SK-N-SH treated with all-trans-retinoic acid at 6 μM for 48 hours (cell line): ENCODE results near the gene BST1.
A peak's percentile ranks its signal among the peaks of the same experiment; 100 is the strongest.

Source experiments
- ATAC-seq: fragments of 200-7000 bp; cut with Tn5 transposase; 3 replicates; pipeline ENCODE4 v1.9.1; 2020; ENCODE audit warnings: mild to moderate bottlenecking, moderate library complexity
- ARNTL ChIP-seq: fragments of 450-650 bp; formaldehyde crosslinking; IDR thresholded peaks from 2 replicates; pipeline ENCODE4 v1.5.0; 2020; ENCODE audit warnings: low read depth, mild to moderate bottlenecking, moderate library complexity, borderline replicate concordance
- BACH2 ChIP-seq: fragments of 250-450 bp; sonication (Bioruptor Pico); IDR thresholded peaks from 2 replicates; pipeline ENCODE4 v1.9.0; 2021; ENCODE audit warnings: mild to moderate bottlenecking, borderline replicate concordance
- CREB5 ChIP-seq: fragments of 250-450 bp; sonication (Bioruptor Pico); IDR thresholded peaks from 2 replicates; pipeline ENCODE4 v1.5.1; 2020; ENCODE audit warnings: low read depth, mild to moderate bottlenecking, moderate library complexity
- CSRNP3 ChIP-seq: fragments of 250-450 bp; sonication (Bioruptor Pico); IDR thresholded peaks from 2 replicates; pipeline ENCODE4 v1.5.1; 2021; ENCODE audit warnings: mild to moderate bottlenecking, moderate library complexity
- GLIS3 ChIP-seq: fragments of 250-450 bp; sonication (Bioruptor Pico); IDR thresholded peaks from 2 replicates; pipeline ENCODE4 v1.5.0; 2020; ENCODE audit warnings: mild to moderate bottlenecking, moderate library complexity
- ISL1 ChIP-seq: fragments of 250-450 bp; sonication (Bioruptor Pico); IDR thresholded peaks from 2 replicates; pipeline ENCODE4 v2.1.2; 2022; ENCODE audit warnings: mild to moderate bottlenecking, moderate library complexity
- OSR1 ChIP-seq: fragments of 250-450 bp; sonication (Bioruptor Pico); IDR thresholded peaks from 2 replicates; pipeline ENCODE4 v1.8.0; 2022; ENCODE audit warnings: moderate library complexity, mild to moderate bottlenecking, inconsistent platforms
- PATZ1 ChIP-seq: fragments of 250-450 bp; sonication (Bioruptor Pico); IDR thresholded peaks from 2 replicates; pipeline ENCODE4 v1.8.0; 2020; ENCODE audit warnings: mild to moderate bottlenecking, moderate library complexity, borderline replicate concordance
- TCF4 ChIP-seq: fragments of 250-450 bp; sonication (Bioruptor Pico); IDR thresholded peaks from 2 replicates; pipeline ENCODE4 v1.8.0; 2021; ENCODE audit warnings: mild to moderate bottlenecking, moderate library complexity, borderline replicate concordance
- TOX ChIP-seq: fragments of 250-450 bp; sonication (Bioruptor Pico); IDR thresholded peaks from 2 replicates; pipeline ENCODE4 v1.8.0; 2021; ENCODE audit warnings: mild to moderate bottlenecking, moderate library complexity, borderline replicate concordance
- TSHZ2 ChIP-seq: fragments of 250-450 bp; sonication (Bioruptor Pico); IDR thresholded peaks from 2 replicates; pipeline ENCODE4 v1.5.0; 2020; ENCODE audit warnings: mild to moderate bottlenecking, moderate library complexity
- ZC3H10 ChIP-seq: fragments of 250-450 bp; sonication (Bioruptor Pico); IDR thresholded peaks from 2 replicates; pipeline ENCODE4 v1.5.1; 2021; ENCODE audit warnings: mild to moderate bottlenecking, moderate library complexity
- ZFP3 ChIP-seq: fragments of 250-450 bp; sonication (Bioruptor Pico); IDR thresholded peaks from 2 replicates; pipeline ENCODE4 v1.5.0; 2020; ENCODE audit warnings: mild to moderate bottlenecking, moderate library complexity
- ZFP30 ChIP-seq: fragments of 450-650 bp; formaldehyde crosslinking; IDR thresholded peaks from 2 replicates; pipeline ENCODE4 v1.5.0; 2022; ENCODE audit warnings: mild to moderate bottlenecking, moderate library complexity
- ZNF565 ChIP-seq: fragments of 450-650 bp; formaldehyde crosslinking; conservative IDR thresholded peaks from 2 replicates; pipeline ENCODE4 v1.5.0; 2020; ENCODE audit warnings: low read depth, mild to moderate bottlenecking, moderate library complexity

Gene BST1

GRCh38 chr4:15688051-15688450 lies 14.8 kb upstream of the BST1 start (continued):
- TF ChIP-seq TSHZ2 (CRISPR knock-in tag) = no peak
- no peak for TF ChIP-seq BACH2 (CRISPR knock-in tag)
- no peak for TF ChIP-seq ZC3H10
- TF ChIP-seq GLIS3 (CRISPR knock-in tag) = no peak

- ATAC-seq = no peak
- no peak for TF ChIP-seq ZFP30 (CRISPR knock-in tag)
- TF ChIP-seq TOX = no peak
Observed at GRCh38 chr4:15689540-15689939, 13.3 kb upstream of the BST1 start.

- TF ChIP-seq CREB5 (CRISPR knock-in tag) (peak; percentile 79; the same call in 1 of the 2 replicates), ARNTL (CRISPR knock-in tag) (no peak), ZNF565 (CRISPR knock-in tag) (no peak), GLIS3 (CRISPR knock-in tag) (no peak), PATZ1 (no peak), ISL1 (CRISPR knock-in tag) (peak; percentile 72)
- TF ChIP-seq, all 23 proteins: peak for 2
- peak; percentile 84 for ATAC-seq
Observed at GRCh38 chr4:15690020-15690809, 12.7 kb upstream of the BST1 start.

GRCh38 chr4:15691346-15692135 lies 11.3 kb upstream of the BST1 start:
- no peak for TF ChIP-seq OSR1 (CRISPR knock-in tag)
- TF ChIP-seq CREB5 (CRISPR knock-in tag) = no peak
- TF ChIP-seq ARNTL (CRISPR knock-in tag) = no peak
- TF ChIP-seq ZFP3 (CRISPR knock-in tag) = no peak
- TF ChIP-seq ZC3H10 = no peak
- TF ChIP-seq CSRNP3 (CRISPR knock-in tag) = no peak
- no peak for TF ChIP-seq TCF4
- no peak for TF ChIP-seq ZNF565 (CRISPR knock-in tag)
- TF ChIP-seq GLIS3 (CRISPR knock-in tag) = no peak
- ATAC-seq = peak; percentile 53
